NCI-H1930 (cell line): ENCODE measurements around the gene XPO6.

Experiments
- DNase-seq, 2 experiments: peaks; one replicate each; lab custom pipeline; 2025; lab: John Stamatoyannopoulos, UW

XPO6 gene

DNA sequence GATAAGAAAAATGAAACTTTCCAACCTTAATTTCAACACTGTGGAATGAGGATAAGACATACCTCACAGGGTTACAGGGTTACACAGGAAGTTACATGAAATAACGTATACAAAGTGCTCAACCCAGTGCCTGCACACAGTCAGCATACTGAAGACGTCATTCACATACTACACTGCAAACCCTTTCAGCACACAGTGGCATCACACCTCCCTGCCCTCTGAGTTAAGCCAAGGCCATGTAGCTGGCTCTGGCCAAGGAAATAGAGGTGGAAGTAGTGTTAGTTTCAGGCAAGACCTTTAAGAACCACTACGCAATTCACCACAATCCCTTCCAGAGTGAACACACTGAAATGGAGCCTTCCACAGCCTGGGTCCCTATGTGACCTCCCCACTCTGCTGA is 101.7 kb downstream of the XPO6 start:
- no peak for DNase-seq

DNA sequence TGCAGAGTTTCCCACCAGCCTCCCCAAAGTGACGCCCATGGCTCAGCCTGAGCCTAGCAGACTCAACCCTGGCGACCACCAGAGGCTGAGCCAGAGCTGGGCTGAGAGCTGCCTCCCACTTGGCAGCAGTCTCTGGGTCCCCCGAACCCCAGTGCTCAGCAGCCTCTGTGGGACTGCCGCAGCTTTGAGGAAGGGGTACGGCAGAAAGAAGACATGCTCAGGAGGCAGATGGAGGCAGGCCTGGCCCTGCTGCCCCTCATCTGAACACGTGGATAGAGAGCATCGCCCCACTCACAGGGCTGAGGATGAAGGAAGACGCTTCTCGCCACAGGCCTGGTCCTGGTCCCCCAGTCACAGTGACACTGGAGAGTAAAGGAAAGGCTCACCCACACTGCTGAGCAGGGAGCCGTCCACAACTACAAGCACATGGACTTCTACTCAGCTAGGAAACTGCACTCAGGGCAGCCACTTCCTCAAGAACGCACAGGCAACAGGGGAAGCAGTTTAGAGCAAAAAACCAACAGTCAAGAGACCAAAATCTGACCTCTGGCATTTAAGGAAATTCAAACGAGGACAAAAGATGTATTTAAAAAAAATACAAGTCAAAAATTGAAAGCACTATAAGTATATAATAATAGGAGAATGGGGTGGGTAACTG is 103.0 kb downstream of the XPO6 start:
- DNase-seq: no peak

DNA sequence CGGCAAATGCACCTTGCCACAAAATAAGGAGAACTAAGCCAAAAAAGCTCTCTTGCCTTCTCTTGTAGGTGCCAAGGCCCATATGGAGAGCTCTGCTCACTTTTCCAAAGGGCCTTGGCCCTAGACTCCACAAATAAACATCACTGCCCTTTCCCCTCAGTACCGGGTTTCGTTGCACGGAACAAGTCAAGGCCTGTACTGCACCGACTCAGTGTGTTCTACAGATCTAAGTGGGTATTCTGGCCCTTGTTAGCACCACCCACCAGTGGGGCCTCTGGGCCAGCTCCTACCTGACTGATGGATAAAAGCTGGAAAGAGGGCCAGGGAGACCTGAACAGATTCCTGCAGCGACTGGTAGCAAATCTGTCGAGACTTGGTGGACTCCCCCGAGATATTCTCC is 104.5 kb downstream of the XPO6 start:
- no peak for DNase-seq

DNA sequence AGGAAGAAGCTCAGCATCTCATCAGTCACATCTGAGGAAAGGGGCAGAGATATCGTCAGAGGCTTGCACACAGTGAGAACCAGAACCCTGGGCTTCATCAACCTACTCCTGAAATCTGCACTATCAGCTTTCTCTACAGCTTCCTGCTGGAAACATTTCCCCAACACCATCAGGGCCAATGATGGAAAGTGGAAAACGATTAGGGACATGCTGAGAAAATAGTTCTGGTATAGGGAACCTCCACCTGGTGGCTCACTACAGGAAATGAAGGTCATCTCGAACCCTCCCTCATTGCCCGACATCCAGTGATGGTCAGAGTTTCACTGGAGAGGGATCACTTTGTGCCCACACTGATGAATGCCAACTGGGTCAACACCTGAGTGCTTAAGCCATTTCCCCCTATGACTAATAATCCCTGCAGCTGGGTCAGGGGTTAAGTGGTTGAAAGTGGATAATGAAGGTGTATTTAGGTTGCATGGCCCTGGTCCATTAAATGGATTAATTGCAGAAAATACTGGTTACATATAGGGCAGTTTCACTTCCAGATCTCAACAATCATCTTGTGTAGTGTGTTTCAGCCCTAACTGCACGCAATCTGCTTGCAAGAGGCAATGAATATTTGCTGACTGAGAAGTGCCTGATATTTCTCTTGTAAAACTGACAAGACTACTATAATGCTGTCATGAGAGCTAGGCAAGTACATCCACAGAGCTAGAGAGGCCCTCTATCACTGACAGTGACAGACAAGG is 105.1 kb downstream of the XPO6 start:
- DNase-seq: no peak

DNA sequence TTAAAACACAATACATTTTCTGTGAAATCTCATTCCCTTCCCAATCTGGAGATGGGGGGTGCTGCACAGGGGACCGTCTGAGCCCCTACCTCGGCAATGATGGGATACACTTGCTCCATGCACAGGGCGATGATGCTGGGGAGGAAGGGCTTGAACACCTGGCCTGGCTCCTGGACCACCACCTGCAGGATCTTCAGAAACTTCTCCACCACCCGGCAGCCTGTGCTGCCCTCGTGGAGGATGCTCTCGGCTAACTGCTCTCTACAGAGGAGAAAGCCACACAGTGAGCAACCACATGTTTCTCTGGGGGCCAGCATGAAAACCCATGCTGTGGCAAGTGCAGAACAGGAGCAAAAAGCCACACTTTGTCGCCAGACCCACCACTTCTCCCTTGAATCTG is 105.8 kb downstream of the XPO6 start:
- no peak for DNase-seq

DNA sequence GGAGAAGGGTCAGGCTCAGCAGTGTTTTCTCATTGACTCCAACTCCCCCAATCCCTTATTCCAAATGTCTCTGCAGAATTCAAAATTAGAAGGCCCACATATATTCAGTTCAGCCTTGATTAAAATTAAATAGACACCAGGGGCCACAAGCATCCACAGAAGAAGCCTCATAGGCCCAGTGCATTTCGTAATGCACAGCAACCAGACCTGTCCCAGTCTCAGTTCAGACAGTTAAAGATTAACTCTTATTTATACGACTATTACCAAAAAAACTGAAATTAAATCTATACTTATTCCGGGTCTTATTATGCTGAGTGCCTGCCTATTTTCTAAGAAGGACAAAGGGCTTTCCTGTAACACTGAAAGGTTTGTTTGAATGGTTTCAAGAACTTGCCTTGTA is 106.5 kb downstream of the XPO6 start:
- DNase-seq: no peak

DNA sequence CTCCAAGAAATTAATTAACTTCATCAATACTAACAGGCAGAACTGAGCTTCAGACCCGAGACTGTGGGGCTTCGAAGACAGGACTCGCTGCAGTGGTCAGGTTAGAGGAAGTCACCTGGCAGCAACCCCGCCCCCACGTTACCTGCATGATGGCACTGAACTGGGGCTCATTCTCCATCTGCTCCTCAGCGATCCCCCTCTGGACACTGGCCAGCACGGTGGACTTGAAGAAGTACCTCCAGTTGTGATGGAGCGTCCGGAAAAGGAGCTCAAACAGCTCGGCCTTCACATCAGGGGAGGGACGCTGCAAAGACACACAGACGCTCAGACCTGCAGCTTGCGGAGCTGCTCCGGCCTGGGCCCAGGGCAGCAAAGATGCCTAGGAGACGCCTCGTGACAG is 107.4 kb downstream of the XPO6 start:
- DNase-seq: no peak

DNA sequence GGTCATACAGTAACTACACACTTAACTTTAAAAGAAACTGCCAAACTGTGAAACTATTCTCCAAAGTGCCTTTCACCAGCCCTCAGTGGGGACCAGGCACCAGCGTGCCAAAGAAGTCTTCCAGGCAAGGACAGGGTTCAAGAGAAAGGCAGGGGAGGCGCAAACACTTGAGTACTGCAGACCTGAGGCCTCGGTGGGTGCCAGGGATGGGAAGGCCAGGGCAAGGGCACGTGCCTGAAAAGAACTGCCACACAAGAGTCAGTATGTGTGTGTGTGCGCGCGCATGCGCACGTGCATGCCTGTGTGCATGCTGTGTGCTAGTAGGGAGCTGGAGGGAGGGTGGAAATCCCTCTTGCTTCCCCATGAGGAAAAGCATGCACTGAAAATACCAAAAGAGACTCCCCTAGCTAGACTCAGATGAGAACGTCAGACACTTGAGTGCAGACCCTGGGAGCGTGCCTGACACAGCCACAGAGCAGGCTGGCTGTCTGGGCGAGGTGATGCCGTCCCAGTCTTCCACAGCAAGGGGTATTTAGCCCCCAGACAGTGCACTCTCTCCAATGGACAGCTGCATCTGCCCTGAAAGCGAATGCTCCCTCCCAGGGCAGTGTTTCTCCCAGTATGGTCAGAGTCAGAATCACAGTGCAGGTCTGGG is 108.1 kb downstream of the XPO6 start:
- DNase-seq: no peak

DNA sequence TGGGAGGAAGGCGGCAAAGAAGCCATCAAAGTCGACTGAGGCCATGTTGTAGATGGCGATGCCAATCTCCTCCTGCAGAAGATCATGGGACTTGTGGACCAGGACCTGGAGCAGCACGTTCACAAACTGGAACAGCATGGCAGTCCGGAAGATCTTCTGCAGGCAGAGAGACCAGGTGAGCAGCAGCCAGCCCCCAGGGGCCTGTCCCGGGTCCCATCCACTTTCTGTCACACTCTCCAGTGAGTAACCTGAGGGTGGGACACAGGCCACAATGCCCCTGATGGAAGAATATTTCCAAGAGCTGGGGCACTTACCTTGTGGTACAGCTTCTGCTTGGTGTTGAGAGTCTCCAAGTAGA is 110.3 kb downstream of the XPO6 start:
- no peak for DNase-seq

DNA sequence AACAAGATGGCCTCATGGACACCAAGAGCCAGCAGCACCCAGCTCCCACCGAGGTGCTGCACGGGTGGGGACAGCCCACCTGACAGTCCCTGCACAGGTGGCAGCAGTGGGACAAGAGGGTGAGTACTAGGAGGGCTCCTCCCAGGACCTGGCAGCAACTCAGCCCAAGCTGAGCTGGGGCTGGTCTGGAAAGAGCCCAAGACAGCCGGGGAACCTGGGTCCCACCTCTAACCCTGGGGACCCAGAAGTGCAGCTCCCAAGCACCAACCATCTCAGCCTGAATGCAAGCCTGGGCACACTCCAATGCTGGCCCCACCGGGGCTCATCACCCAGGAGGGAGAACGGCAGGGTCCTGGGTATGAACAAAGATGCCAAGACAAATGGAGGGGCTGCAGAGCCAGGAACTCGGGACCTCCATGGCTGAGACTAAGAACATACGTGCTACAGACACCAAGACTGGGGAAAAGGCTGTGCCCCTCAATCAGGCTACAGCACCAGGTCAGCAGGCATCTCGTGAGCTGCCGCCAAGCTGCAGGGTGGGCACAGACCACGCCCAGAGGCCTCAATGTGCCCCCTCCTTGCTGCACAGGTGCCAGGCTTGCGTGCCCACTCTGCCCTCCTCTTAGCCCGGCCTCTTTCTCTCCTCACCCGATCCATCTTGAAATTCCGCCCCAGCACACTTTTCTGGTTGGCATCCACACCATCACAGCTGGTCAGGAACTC is 110.8 kb downstream of the XPO6 start:
- no peak for DNase-seq

DNA sequence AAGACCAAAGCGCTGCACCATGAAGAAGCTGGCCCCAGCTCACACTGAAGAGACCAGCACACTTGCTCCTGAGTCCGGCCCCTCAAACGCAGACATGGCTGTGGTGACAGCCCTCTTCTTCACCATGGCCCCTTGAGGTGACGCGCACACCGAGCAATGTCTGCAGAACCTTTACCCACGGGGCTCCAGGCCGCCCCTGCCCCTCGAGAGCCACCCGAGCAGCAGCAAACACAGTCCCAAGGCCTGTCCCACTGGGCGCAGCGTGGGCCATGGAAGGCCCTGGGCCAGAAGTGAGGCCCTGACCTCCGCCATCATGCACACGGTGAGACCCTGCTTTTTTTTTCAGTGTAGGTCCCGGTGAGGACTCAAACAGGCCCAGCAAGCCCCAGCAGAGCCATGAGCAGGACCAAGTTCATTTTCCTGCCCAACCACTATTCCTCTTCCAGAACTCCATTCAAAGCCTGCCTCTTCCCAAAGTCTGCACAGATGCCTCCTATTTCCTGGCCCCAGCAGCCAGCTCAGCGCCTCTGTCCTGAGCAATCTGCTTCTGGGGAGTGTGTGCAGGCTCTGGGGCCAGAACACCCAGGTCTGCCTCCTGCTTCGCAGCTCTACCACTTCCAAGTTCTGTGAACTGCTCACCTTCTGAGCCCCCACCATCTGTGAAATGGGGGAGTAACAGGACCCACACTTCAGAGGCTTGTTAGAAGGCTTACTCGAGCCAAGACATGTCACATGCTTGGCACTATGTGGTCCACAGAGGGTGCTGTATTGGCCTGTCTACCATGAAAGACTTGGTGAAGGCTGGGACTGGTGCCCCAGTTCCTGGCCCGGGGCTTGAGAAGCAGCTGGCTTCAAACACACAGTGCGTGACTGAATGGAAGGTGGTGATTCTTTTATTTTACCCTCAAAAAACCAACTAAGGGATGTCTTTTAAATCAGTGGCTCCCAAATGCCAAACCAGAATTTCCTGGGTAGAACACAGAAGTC is 112.5 kb downstream of the XPO6 start:
- no peak for DNase-seq

DNA sequence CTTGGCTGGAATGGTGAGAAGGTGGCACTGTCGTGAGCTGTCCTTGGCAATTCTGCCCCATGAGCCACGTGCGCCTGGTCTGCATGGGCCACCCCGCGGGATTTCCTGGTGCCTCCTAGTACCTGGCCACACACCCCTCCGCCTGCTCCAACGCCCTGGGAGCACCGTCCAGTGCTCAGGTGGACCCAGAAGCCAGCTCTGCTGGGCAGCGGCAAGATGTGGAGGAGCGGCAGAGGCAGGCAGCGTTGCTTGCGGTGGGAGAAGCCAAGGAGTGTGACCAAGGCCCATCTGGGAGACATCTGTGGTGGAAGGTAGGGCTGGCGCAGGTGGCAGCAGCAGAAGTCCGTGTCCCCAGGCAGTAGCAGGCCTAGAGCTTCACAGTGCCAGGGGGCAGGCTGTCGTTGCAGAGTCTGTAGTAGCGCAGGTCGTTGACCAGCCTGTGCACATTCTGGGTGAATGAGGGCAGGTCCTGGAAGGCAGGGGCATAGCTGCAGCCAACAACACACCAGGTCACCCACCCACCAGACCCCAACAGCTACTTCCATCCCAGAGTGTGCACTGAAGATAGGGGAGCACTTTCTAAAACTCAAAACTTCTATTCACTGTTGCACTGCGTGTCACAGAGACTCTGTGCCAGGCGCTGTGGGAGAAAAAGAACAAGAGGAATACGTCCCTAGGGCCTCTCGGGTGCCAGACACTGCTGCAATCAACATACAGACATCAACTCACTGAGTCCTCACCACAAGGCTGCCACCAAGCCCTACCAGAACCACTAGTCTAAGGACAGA is 113.4 kb downstream of the XPO6 start:
- DNase-seq: no peak

DNA sequence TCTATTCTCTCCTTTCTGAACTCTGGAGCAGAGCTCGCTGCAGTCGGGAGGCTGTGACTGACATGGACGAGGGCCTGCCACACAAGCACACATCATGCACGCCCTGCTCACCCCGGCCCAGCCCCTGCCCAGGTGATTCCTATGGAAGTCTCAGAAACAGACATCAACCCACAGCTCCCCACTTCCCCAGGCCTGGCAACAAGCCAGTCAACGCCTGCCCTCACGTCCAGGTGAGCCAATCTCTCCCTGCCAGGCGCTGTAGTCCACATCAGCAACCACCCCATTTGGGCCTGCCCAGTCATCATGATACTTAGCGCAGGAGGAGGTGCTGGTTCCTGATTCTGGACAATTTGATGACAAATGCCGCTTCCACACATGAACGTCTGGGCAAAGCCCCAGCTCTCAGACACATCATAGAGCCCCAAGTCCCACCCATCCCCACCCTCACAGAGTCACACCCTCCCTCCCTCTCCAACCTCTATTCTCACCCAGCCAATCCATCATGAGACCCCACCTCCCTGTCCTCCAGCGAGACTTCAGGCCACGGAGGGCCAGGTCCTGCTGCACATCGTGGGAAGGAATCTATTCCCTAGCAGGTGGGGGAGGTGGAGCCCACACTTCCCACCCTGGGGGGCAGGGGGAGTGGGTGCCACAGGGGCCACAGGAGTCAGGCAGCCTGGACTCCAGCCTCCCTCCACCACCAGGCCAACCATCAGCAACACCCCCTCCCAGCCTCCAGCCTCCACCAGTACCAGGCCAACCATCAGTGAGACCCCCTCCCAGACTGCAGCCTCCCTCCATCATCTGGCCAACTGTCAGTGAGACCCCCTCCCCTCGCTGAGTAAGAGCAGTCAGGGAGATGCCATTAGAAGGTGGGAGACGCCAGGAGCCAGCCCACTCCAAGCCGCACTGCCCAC is 114.5 kb downstream of the XPO6 start:
- no peak for DNase-seq

DNA sequence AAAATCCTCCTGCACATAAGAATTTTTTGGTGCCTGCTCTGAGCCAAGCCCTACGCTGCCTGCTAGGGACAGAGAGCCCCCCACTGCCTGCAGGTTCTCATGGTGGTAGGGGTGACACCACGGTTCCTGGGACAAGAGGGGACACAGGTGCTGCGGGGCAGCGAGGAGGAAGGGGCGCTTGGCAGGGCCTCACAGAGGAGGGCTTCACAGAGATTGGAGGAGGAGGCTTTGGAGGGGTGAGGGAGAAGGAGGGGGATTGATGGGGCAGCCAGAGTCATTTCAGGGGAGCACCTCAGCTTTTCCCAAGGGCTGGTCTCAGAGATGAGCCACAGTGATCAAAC is 118.4 kb downstream of the XPO6 start:
- no peak for DNase-seq

DNA sequence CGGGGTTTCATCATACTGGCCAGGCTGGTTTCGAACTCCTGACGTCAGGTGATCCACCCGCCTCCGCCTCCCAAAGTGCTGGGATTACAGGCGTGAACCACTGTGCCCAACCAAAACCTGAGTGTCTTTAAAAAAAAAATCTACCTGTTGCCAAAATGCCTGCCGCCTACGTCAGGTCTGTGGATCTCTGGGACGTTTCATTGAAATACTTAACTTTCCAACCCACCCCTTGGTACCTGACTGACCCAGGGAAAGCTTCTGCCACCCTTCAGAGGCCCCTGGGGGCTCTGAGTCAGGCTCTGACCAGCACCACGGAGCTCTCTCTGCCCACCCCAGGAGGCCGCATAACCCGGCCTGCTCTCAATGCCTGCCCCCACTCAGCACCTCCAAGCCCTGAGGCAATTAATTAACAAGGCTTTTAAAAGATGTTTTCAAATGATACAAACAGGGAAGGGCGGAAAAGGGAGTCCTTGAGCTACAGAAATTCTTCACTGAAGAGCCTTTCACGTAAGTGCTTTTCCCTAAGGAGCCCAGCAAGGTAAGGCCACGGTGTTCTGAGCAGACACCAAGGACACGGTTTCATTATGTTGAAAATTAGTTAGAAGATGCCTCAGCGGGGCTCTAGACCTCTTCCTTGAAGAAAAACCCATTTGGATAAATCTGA is 118.9 kb downstream of the XPO6 start:
- no peak for DNase-seq

DNA sequence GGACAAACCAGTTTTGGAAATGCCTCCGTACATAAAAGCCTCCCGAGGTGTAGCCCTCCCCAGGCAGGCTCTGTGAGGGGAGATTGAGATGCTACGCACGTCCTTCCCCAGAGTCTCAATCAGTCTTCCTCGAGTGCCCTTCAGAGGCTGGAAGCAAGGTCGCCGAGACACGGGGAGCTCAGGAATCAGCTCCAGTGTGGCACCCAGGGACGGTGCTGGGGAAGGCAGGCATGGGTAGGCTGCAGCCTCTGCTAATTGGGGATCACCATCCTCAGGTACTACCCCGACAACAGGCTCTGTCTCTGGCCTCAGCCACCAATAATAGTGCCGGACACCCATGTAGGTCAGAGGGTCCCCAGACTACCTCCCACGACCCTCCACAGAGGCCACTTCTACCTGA is 120.1 kb downstream of the XPO6 start:
- no peak for DNase-seq

DNA sequence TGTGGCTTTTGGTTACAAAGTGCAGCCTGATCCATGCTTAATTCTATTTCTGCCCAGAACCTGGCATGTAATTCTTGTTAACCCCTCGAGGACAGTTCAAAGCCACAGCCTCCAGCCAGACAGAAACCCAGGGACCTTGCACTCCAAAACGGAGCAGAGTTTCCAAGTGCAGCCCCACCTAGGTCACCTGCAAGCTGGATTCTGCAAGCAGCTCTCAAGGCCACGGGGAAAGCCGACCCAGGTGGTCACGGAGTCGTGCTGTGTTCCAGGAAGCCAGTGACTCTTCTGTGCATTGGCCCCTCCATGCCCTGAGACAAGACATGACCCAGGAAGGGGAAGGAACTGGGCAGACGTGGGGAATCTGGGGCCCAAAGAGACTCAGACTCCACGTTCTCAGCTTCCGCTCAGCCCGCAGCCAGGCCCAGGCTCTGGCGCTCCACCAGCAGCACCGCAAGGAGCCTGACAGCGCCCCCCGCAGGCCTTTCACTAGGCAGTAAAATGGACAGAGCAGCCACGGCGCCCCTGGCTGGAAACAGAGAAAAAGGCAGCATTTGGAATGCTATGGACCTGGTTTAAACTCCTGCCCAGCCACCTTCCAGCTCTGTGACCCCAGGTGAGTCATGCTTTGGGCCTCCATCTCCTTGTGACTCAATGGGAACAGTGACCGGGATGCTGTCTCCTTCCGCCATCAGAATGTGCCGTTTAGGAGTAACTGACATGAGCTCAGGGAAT is 121.0 kb downstream of the XPO6 start:
- DNase-seq: no peak

DNA sequence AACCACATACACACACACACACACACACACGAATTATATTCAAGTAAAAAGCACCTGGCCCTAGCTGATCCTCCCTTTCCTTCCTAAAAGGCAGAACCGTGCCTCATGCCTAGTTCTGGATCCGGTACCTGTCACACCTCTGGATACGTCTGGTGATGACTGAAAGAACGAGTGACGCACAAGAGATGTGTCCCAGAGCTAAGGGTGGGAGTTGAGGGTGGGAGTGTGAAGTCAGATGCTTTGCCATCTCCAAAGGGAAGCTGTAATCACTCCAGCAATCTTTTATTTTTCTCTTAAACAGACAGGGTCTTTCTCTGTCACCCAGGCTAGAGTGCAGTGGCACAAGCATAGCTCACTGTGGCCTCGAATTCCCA is 121.8 kb downstream of the XPO6 start:
- DNase-seq: no peak
